ENCODE data around the gene WNT7B. TPM values are rescaled to one million over a fixed set of nuclear protein-coding genes. Genes with fewer than 3 reads are reported as not detected.

Gene WNT7B
- total and polyA plus RNA-seq, 8 donors, result 0.16 to 1.3 (median 0.71) TPM

DNA sequence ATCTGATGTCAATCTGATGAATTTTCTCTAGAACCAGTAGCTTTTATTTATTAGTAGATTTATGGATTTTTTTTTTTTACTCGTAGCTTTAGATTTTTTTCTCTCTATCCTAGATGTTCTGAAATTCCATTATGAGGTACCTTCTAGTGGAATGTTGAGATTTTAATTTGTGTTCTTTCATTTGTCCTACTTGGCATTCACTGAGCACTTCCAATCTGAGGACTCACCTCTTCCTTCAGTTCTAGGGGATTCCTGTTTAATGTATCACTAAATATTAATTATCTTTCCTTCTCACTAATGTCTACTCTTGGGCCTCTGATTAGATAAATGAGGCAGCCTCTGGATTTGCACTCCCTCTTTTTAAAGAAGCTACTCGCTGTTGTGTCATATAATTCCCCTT, 40.2 kb upstream of the WNT7B start:
- intact Hi-C loops (cut with DNase I), result loop anchor here in 1 of 3 donors (10.0 kb wide), 1 partner anchor 318 kb away; the partner anchor contains the start of gene TRMU
- DNase-seq (no peak), ATAC-seq (no peak), FAIRE-seq (no peak)
- TF ChIP-seq, protein P1, sequence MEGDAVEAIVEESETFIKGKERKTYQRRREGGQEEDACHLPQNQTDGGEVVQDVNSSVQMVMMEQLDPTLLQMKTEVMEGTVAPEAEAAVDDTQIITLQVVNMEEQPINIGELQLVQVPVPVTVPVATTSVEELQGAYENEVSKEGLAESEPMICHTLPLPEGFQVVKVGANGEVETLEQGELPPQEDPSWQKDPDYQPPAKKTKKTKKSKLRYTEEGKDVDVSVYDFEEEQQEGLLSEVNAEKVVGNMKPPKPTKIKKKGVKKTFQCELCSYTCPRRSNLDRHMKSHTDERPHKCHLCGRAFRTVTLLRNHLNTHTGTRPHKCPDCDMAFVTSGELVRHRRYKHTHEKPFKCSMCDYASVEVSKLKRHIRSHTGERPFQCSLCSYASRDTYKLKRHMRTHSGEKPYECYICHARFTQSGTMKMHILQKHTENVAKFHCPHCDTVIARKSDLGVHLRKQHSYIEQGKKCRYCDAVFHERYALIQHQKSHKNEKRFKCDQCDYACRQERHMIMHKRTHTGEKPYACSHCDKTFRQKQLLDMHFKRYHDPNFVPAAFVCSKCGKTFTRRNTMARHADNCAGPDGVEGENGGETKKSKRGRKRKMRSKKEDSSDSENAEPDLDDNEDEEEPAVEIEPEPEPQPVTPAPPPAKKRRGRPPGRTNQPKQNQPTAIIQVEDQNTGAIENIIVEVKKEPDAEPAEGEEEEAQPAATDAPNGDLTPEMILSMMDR (IDR thresholded peaks at IDR 0.05), result no peak
- H3K4me1 ChIP-seq, result peaks cover 0 to 23% (median 10%) of the 10 kb centered on the region in 3 donors
- no peaks in the 10 kb centered on the region for H3K9me3 ChIP-seq
- no peaks in the 10 kb centered on the region for H3K36me3 ChIP-seq
- H3K4me3 ChIP-seq, result no peak overlapping the region
- 71 to 79% methylated on average over 2 of the region's 2 CpGs for WGBS, 2 donors
- no peak overlapping the region for H3K27ac ChIP-seq
- no peaks in the 10 kb centered on the region for H3K27me3 ChIP-seq

DNA sequence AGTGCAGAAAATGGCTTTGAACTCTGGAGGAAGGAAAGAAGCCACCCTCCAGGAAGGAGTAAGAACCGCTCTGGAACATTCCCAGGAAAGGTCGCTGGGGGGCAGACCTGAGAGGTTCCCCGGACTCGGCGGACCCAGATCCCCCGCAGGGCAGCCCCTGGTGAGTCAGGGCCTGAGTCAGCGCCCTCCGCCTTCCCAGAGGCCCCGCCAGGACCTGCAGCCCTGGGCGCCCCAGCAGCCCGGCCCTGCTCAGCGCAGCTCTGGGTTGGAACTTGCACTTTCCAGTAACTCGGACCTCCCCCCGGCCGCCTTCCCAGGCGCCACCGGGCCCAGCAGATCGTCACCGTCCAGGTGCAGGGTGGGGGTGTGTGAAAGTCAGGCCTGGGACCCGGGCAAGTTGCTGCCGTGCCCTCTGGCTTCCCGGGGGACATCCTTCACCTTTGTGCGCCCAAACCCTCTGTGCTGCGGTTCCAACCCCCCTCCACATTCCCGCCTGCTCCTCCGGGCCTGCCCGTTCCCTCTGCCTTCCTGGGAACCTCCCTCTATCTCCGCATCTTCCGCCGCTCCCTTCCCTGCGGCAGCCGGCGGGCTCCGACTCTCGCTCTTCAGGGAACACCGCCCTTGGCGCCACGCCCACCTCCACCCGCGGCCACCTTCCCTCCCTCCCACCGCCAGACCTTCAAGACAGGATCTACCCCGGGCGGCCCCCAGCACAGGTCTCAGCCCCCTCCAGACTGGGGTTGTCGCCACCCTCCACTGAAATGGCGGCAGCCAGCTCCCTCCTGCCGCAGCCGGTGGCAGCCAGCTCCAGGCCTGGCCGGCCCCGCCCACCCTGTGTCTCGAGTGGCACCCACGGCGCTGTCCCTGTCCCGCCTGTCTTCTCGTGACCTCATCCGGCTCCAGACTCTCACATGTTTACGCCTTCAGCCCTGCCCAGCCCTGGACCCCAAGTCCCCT, 36.8 kb upstream of the WNT7B start:
- intact Hi-C loops (cut with DNase I), result loop anchor here in 1 of 3 donors (10.0 kb wide), 1 partner anchor 321 kb away; the partner anchor contains the start of gene TRMU
- FAIRE-seq, result peak; percentile 37

DNA sequence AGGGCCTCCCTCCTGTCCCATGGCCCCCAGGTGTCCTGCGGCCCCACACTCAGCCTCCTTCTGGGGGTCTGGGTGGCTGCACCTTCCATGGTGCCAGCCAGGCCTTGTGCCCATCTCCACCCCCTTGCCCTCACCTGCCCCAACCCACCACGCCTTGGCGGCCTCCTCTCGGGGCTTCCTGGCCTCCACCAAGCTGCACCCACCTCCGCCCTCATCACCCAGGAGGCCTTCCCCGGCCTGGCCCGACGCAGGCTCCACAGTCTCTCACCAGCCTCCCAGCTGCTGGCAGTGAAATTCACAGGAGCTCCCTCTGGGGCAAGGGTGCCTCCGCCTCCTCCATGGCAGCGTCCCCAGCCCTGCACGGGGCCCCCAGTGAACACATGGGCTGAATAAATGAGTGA, 35.9 kb upstream of the WNT7B start:
- no peak for FAIRE-seq
- 37 to 38% methylated on average over 11 of the region's 11 CpGs for WGBS, 2 donors
- H3K4me1 ChIP-seq, result peaks cover 0 to 24% (median 10%) of the 10 kb centered on the region in 3 donors
- no peaks in the 10 kb centered on the region for H3K27me3 ChIP-seq
- H3K27ac ChIP-seq, result peak overlapping the region; percentile 84 to 99 (median 94)
- H3K4me3 ChIP-seq, result peak overlapping the region in 3 of 4 donors; percentile 44 to 57 (median 50)
- TF ChIP-seq, protein P1 (IDR thresholded peaks at IDR 0.05), result no peak
- intact Hi-C loops (cut with DNase I), result loop anchor here in 1 of 3 donors (10.0 kb wide), 1 partner anchor 322 kb away; the partner anchor contains the start of gene TRMU
- no peaks in the 10 kb centered on the region for H3K9me3 ChIP-seq
- peak in 1 of 4 donors; percentile 2 for ATAC-seq
- DNase-seq, result peak in 3 of 6 donors; percentile 53 to 85 (median 65)
- H3K36me3 ChIP-seq, result no peaks in the 10 kb centered on the region

More for the DNA sequence above, 36.8 kb upstream of the WNT7B start:
- peak; percentile 91 to 95 (median 92) for ATAC-seq
- Histone ChIP-seq H3K27ac (peak overlapping the region; percentile 84 to 99 (median 94)), H3K9me3 (no peaks in the 10 kb centered on the region), H3K27me3 (no peaks in the 10 kb centered on the region), H3K36me3 (no peaks in the 10 kb centered on the region), H3K4me3 (peak overlapping the region; percentile 33 to 57 (median 47)), H3K4me1 (peaks cover 0 to 18% (median 10%) of the 10 kb centered on the region in 3 donors)
- TF ChIP-seq, protein P1 (IDR thresholded peaks at IDR 0.05), result peak; percentile 45 to 69 (median 65)
- 1% methylated on average over 54 to 56 of the region's 56 CpGs for whole genome bisulfite sequencing, 2 donors
- DNase-seq, result peak; percentile 94 to 98 (median 96)

DNA sequence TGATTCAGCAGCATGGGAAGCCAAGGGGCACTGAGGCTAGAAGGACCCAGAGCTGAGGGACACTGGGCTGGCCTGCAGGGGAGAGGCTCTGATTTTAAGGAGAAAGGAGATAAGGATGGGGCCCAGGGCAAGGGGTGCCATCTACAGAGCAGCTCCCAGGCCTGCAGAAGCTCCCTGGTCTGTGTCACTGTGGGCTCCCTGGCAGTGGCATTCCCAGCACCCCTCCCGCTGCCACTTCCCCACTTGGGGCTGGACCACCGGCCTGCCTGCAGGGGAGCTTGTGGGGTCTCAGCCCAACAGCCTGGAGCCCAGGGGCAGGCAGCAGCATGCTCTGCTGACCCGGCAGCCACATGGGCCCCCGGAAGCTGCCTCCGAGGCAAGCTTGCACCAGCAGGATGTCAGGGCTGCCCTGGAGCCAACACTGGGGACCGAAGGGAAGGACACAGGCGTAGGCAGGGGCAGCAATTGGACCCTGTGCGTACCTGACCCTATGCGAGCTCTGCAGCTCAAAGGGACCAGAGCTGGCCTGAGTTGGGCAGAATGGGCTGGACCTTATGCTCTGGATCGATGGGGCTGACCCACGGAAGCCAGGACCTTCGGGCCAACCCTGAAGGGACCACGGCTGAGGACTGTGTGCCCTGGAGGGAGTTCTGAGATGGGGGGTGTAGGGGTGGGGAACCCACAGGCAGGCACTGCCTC, 35.4 kb upstream of the WNT7B start:
- Histone ChIP-seq H3K27ac (peak overlapping the region; percentile 84 to 99 (median 94)), H3K4me3 (no peak overlapping the region), H3K9me3 (no peaks in the 10 kb centered on the region), H3K27me3 (no peaks in the 10 kb centered on the region), H3K4me1 (peaks cover 0 to 29% (median 10%) of the 10 kb centered on the region in 3 donors), H3K36me3 (no peaks in the 10 kb centered on the region)
- 87 to 88% methylated on average over 12 to 13 of the region's 13 CpGs for WGBS, 2 donors
- TF ChIP-seq, protein P1 (IDR thresholded peaks at IDR 0.05), result no peak
- ATAC-seq (no peak), DNase-seq (peak in 3 of 6 donors; percentile 52 to 83 (median 65)), FAIRE-seq (no peak)
- intact Hi-C loops (cut with DNase I), result loop anchor here in 1 of 3 donors (10.0 kb wide), 1 partner anchor 322 kb away; the partner anchor contains the start of gene TRMU

Data from pancreas (tissue), 10 donors.